Spleen (tissue), 11 donors: ENCODE data around the gene TMEM132D. TPM values are rescaled to one million over a fixed set of nuclear protein-coding genes. Genes with fewer than 3 reads are reported as not detected.

Experiments
- DNase-seq: peaks from one replicate; pipeline ENCODE4 v3.0.0-alpha.2; 2020
- H3K27ac ChIP-seq, 8 donors: fragments of 200-600 bp; sonication (generic) in 7 of 8; 1 replicate in 4 of 8; 2 replicates in 4 of 8; pipeline versions ENCODE4 v1.5.0 to v1.8.0; 2016 to 2021; ENCODE audit warnings: inconsistent platforms in 4 of 8, mild to moderate bottlenecking in 4 of 8, moderate library complexity in 1 of 8
- H3K27me3 ChIP-seq, 7 donors: fragments of 200-600 bp; sonication (generic) in 6 of 7; replicated peaks in 1 of 7; 1 replicate in 4 of 7; 2 replicates in 3 of 7; pipeline versions ENCODE4 v1.5.0 to v1.8.0; 2016 to 2021; ENCODE audit warnings: inconsistent platforms in 3 of 7, mild to moderate bottlenecking in 1 of 7
- H3K36me3 ChIP-seq, 6 donors: fragments of 200-600 bp; sonication (generic) in 5 of 6; 1 replicate in 4 of 6; 2 replicates in 2 of 6; pipeline versions ENCODE4 v1.5.0 to v1.8.0; 2016 to 2021; ENCODE audit warnings: inconsistent platforms in 2 of 6
- H3K4me1 ChIP-seq, 6 donors: fragments of 200-600 bp; sonication (generic) in 5 of 6; 1 replicate in 3 of 6; 2 replicates in 3 of 6; pipeline versions ENCODE4 v1.5.0 to v1.8.0; 2016 to 2021; ENCODE audit warnings: inconsistent platforms in 3 of 6
- H3K4me3 ChIP-seq, 8 donors: fragments of 200-600 bp; sonication (generic) in 7 of 8; 1 replicate in 4 of 8; 2 replicates in 4 of 8; pipeline versions ENCODE4 v1.5.0 to v1.8.0; 2016 to 2021; ENCODE audit warnings: inconsistent platforms in 4 of 8, mild to moderate bottlenecking in 4 of 8, moderate library complexity in 2 of 8
- H3K9me3 ChIP-seq, 8 donors: fragments of 200-600 bp; sonication (generic) in 7 of 8; 1 replicate in 4 of 8; 2 replicates in 4 of 8; pipeline versions ENCODE4 v1.5.0 to v1.8.0; 2016 to 2021; ENCODE audit warnings: inconsistent platforms in 4 of 8
- CTCF ChIP-seq, 11 experiments: fragments of 200-600 bp in 7 of 11; fragments of 450-650 bp in 4 of 11; sonication (generic) in 4 of 11; IDR thresholded peaks in 8 of 11; conservative IDR thresholded peaks in 3 of 11; 1 replicate in 7 of 11; 2 replicates in 4 of 11; pipeline versions ENCODE4 v1.4.0 to v1.8.0; 2016 to 2021; ENCODE audit warnings: antibody characterized with exemption in 11 of 11, inconsistent platforms in 4 of 11, mild to moderate bottlenecking in 1 of 11
- POLR2A ChIP-seq, 3 donors: fragments of 450-650 bp; IDR thresholded peaks; one replicate each; pipeline ENCODE4 v1.5.1; 2017; ENCODE audit warnings: antibody characterized with exemption in 3 of 3, mild to moderate bottlenecking in 1 of 3
- POLR2AphosphoS5 ChIP-seq, 3 donors: sonication (generic); formaldehyde crosslinking; IDR thresholded peaks; one replicate each; pipeline ENCODE4 v1.5.1; 2017; ENCODE audit warnings: antibody characterized with exemption in 3 of 3
- WGBS, 5 donors: extraction: QIAGEN DNeasy Blood & Tissue Kit in 3 of 5; methylation state at CpG; one replicate each; pipeline versions ENCODE4 v1.1.5 to v1.1.7; 2013 to 2018; 5-methylcytosine and 5-hydroxymethylcytosine counted together
- intact Hi-C: fragments of 100-400 bp; cut with DNase I; formaldehyde crosslinking; loops from one replicate; pipeline ENCODE4 v1.15.0; 2023; ENCODE audit warnings: low total_unique reads
- polyA plus RNA-seq, 3 donors: library from polyadenylated mRNA; stranded (reverse); fragments of 200-250 nt; gene quantifications; one replicate each; pipeline ENCODE4 v1.2.1, GENCODE V29; 2013
- total RNA-seq, 7 donors: library from RNA; depleted of rRNA in 3 of 7; stranded (reverse); fragments of >200 nt in 3 of 7; fragmentation: NEBNext Ultra II Directional in 4 of 7; extraction: Animal tissue kit (Norgen Biotek cat#: 25700) in 4 of 7; gene quantifications; one replicate each; pipeline versions ENCODE4 v1.1.0 to v1.2.1, GENCODE V29; 2016 to 2021
- donor health status: healthy with polysubstance abuse.
- donor health status: DM: no; HTN: no; CAD: no; lungs with moderate emphysema.
- donor health status: DM: no; HTN: no; CAD: no.
- donor health status: Bipolar disorder and iron deficiency.
- donor health status: healthy.
- donor health status: DM: no; HTN: no; CAD: no.
- donor health status: DM: yes; HTN: yes; CAD: no.

The TMEM132D gene
- total and polyA plus RNA-seq, 10 donors = 0.03 TPM; not detected in 9

GRCh38 chr12:129873111-129873832 lies 30.6 kb downstream of the TMEM132D start:
- intact Hi-C loops = no loop called here
- Histone ChIP-seq H3K27ac (no peak overlapping the region), H3K4me1 (no peaks in the 10 kb centered on the region)

DNA sequence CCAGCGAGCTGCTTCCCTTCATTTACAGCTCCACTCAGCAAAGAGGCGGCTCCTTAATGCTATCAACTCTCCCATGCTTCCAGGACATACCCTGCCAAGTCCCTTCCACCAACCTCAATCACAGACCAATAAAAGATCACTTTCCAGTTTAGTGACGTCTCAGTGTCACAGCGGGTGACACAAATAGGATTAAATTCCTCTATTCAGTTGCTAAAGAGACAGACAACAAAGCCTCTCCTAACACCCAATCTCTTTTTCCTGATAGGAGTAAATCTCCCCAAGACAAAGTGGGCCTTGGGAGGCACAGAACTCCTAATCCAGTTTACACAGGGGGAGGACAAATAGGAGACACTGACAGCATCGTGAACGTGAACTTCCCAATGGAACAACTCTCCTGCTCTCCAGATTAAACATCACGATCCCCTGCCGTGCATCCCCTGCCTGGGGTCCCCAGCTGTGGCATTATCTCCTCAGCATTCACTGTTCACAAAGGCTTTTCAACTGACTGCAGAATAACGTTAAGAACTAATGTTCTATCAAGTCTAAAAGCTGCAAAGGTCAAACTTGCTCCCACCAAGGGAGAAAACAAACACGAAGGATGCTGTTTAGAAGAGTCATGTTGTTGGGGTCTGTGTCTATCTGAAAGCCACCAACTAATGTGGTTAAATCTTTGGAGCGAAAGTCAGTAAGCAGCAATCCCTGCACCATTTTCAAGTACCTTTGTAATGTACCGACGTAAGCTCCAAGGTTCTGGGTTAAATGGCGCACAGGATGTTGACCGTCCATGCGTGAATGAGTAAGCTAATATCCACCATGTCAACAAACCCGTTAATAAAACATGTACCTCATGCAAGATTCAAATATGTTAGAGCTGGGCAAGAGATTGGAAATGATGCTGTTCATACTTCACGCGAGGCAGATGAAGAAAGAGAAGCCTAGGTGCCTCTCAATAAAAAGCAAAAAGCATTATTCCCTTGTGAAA lies 31.5 kb downstream of the TMEM132D start:
- no peak for DNase-seq
- intact Hi-C loops = no loop called here
- Histone ChIP-seq H3K4me1 (no peaks in the 10 kb centered on the region), H3K4me3 (no peak overlapping the region), H3K27me3 (peaks cover 0 to 5% (median 0%) of the 10 kb centered on the region in 7 donors), H3K36me3 (no peaks in the 10 kb centered on the region), H3K27ac (no peak overlapping the region), H3K9me3 (peaks cover 0 to 10% (median 0%) of the 10 kb centered on the region in 8 donors)
- 35 to 46% (median 40%) methylated on average over 19 of the region's 19 CpGs for WGBS, 5 donors
- no peak for TF ChIP-seq CTCF (IDR thresholded peaks at IDR 0.05 in 8 of 11, conservative IDR thresholded peaks at IDR 0.05 in 3 of 11)
- TF ChIP-seq POLR2AphosphoS5 (IDR thresholded peaks at IDR 0.05) = no peak
- no peak for TF ChIP-seq POLR2A (IDR thresholded peaks at IDR 0.05)

More at GRCh38 chr12:129873111-129873832, 30.6 kb downstream of the TMEM132D start:
- Histone ChIP-seq H3K4me3 (no peak overlapping the region), H3K9me3 (peaks cover 0 to 10% (median 0%) of the 10 kb centered on the region in 8 donors), H3K27me3 (peaks cover 0 to 5% (median 0%) of the 10 kb centered on the region in 7 donors), H3K36me3 (no peaks in the 10 kb centered on the region)
- WGBS, 5 donors = 67 to 76% (median 69%) methylated on average over 13 of the region's 13 CpGs
- no peak for DNase-seq
- no peak for TF ChIP-seq POLR2AphosphoS5 (IDR thresholded peaks at IDR 0.05)
- no peak for TF ChIP-seq POLR2A (IDR thresholded peaks at IDR 0.05)
- no peak for TF ChIP-seq CTCF (IDR thresholded peaks at IDR 0.05 in 8 of 11, conservative IDR thresholded peaks at IDR 0.05 in 3 of 11)

- intact Hi-C loops = no loop called here
- Histone ChIP-seq H3K9me3 (peaks cover 0 to 13% (median 3%) of the 10 kb centered on the region in 8 donors), H3K27me3 (peaks cover 0 to 5% (median 0%) of the 10 kb centered on the region in 7 donors), H3K27ac (no peak overlapping the region), H3K4me1 (no peaks in the 10 kb centered on the region), H3K36me3 (no peaks in the 10 kb centered on the region), H3K4me3 (no peak overlapping the region)
- TF ChIP-seq POLR2A (IDR thresholded peaks at IDR 0.05) (no peak), CTCF (IDR thresholded peaks at IDR 0.05 in 8 of 11, conservative IDR thresholded peaks at IDR 0.05 in 3 of 11) (no peak), POLR2AphosphoS5 (IDR thresholded peaks at IDR 0.05) (no peak)
- 56 to 70% (median 66%) methylated on average over 5 of the region's 5 CpGs for WGBS, 5 donors
- no peak for DNase-seq
Observed at GRCh38 chr12:129870796-129871195, 33.0 kb downstream of the TMEM132D start.
